Mesangial cell (primary cell): ENCODE data around the gene ISLR2. TPM values are rescaled to one million over a fixed set of nuclear protein-coding genes. Genes with fewer than 3 reads are reported as not detected.

Experiments used
- total RNA-seq: library from RNA; depleted of rRNA; stranded (reverse); fragments of >200 nt; gene quantifications from 2 replicates; pipeline ENCODE4 v1.2.3, GENCODE V29; 2015

The ISLR2 gene
- total RNA-seq: under 0.01 and 1.5 TPM in 2 replicates

DNA sequence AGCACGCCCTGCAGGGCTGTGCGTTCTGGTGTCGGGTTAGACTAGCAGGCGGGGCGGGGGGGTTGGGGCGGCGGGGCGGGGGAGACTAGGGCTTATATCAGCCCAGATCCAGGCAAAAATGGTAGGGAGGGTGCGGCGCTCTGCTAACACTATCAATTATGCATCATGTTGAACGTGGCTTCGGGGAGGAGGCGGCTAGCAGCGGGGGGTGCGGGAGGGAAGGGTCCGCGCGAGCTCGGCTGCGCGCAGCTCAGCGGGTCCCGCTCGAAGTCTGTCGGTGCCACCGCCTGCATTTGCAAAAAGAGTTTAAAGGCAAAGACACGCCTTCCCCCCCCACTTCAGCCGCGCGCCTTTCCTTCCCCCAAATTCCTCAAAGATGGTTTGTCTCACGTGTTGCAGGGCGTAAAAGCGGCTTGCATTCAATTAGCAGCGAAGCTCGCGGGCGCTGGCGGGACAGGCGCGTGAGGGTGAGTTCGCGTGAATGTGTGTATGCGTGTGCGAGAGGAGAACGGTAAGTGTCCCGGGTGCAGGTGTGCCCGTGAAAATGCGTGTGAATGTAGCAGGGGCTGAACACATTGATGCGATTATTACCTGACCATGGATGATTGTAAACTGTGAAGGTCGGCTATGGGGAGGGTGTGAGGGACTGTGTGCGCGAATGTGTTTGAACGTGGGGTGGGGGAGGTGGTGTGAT is at the start of gene ISLR2:
ISLR2 (plus strand) TSS at position 432 of the 694 bp plus-strand sequence. CDS start 2,169 bp downstream, outside the sequence.

DNA sequence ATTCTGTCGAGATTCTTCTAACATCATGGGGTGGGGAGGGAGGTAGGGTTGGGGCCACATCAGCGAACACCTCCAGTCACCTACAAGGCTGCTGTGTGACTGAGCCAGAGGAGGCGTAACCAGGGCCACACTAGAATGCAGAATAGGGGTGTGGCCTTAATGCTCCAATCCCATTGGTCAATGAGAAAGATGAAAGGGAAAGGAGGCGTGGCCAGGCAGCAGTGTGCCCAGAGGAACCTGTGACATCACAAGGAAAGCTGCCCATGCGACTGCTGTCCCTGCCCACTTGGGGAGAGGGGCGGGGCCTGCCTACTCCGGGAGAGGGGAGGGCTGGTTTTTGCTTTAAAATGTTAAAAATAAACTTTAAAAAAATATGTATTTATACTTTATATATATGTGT is 47.9 kb upstream of the ISLR2 start, which contains the start of gene GOLGA6A:
GOLGA6A (minus strand) TSS at position 101 of the 400 bp plus-strand sequence; CDS start at position 60, 41 bp downstream.

GRCh38 chr15:74173380-74174218 is 43.2 kb downstream of the ISLR2 start, which contains the start of gene ISLR:
Gene ISLR, plus strand, starts transcription at chr15:74173710. Its CDS starts 1,149 bp downstream, at chr15:74174859.

Other genes starting within 250 kb of the ISLR2 start
- 82.8 and 257 TPM in 2 replicates for gene LOXL1, start 204.1 kb upstream of the ISLR2 start, total RNA-seq
- gene STOML1, start 138.3 kb upstream of the ISLR2 start, total RNA-seq: 17.2 and 20.7 TPM in 2 replicates
- gene PML, start 135.9 kb upstream of the ISLR2 start, total RNA-seq: 57.4 and 116 TPM in 2 replicates
- not detected in 2 replicates for gene GOLGA6A, start 48.0 kb upstream of the ISLR2 start, total RNA-seq
- 2.8 and 52.9 TPM in 2 replicates for gene ISLR, start 43.1 kb downstream of the ISLR2 start, total RNA-seq
- 2.0 and 20.2 TPM in 2 replicates for gene STRA6, start 72.2 kb downstream of the ISLR2 start, total RNA-seq
- 1.5 TPM in 1 of 2 replicates, not detected in the other for gene CCDC33, start 105.7 kb downstream of the ISLR2 start, total RNA-seq
- gene CYP11A1, start 237.1 kb downstream of the ISLR2 start, total RNA-seq: 1.1 and 1.6 TPM in 2 replicates